PC-3 (cell line): ENCODE results near the gene PDZD7.

Experiments used
- EZH2 ChIP-seq: fragments of 300-600 bp; sonication (generic); IDR thresholded peaks from one replicate; pipeline ENCODE4 v1.6.1; 2017; ENCODE audit warnings: antibody characterized with exemption, mild to moderate bottlenecking, low read length; ENCODE audit not compliant: unreplicated experiment
- TF ChIP-seq, protein P1 (sequence below): fragments of 300-600 bp; sonication (generic); conservative IDR thresholded peaks from 2 replicates; pipeline ENCODE4 v1.5.1; 2017; ENCODE audit warnings: antibody characterized with exemption, low read depth, mild to moderate bottlenecking, low read length

DNA sequence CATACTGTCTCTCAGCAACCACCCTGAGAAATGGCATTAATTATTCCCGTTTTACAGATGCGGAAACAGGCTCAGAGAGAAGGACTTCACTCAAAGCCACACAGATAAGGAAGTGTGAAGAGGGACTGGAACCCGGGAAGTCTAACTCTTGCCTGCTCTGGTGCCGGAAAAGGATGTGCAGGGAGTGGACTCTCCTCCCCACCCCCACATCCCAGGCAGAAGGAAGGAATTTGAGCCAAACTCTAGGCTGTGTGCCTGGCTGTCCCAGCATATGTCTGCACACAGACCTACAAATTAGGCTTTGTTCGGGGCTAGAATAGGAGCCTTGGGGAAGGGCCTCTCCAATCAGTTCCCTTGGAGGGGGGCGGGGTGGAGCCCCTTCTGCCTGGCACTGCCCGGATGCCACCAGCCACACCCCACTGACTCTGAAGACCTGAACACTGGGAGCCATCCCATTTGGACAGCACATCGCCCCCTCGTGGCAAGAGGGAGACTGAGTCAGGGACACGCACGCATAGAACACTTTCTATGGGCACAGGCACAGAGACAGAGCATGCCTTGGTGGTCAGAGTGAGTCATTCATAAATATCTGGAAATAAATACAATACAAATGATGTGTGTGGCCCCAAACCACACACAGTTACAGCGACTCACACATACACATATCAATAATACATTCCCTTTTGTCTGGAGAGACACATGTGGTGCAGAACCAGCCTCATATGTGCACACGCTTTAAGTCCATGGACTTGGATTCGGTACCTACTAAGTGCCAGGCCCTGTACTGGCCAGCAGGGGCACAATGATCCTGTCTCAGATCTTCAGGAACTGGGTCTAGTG is 18.2 kb downstream of the PDZD7 start:
- TF ChIP-seq EZH2, result no peak
- TF ChIP-seq, protein P1, sequence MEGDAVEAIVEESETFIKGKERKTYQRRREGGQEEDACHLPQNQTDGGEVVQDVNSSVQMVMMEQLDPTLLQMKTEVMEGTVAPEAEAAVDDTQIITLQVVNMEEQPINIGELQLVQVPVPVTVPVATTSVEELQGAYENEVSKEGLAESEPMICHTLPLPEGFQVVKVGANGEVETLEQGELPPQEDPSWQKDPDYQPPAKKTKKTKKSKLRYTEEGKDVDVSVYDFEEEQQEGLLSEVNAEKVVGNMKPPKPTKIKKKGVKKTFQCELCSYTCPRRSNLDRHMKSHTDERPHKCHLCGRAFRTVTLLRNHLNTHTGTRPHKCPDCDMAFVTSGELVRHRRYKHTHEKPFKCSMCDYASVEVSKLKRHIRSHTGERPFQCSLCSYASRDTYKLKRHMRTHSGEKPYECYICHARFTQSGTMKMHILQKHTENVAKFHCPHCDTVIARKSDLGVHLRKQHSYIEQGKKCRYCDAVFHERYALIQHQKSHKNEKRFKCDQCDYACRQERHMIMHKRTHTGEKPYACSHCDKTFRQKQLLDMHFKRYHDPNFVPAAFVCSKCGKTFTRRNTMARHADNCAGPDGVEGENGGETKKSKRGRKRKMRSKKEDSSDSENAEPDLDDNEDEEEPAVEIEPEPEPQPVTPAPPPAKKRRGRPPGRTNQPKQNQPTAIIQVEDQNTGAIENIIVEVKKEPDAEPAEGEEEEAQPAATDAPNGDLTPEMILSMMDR, result peak; percentile 75
